ENCODE data around the gene STARD13. TPM values are rescaled to one million over a fixed set of nuclear protein-coding genes. Genes with fewer than 3 reads are reported as not detected.

STARD13 gene
- total RNA-seq, 1 donor = 11.0 TPM

DNA sequence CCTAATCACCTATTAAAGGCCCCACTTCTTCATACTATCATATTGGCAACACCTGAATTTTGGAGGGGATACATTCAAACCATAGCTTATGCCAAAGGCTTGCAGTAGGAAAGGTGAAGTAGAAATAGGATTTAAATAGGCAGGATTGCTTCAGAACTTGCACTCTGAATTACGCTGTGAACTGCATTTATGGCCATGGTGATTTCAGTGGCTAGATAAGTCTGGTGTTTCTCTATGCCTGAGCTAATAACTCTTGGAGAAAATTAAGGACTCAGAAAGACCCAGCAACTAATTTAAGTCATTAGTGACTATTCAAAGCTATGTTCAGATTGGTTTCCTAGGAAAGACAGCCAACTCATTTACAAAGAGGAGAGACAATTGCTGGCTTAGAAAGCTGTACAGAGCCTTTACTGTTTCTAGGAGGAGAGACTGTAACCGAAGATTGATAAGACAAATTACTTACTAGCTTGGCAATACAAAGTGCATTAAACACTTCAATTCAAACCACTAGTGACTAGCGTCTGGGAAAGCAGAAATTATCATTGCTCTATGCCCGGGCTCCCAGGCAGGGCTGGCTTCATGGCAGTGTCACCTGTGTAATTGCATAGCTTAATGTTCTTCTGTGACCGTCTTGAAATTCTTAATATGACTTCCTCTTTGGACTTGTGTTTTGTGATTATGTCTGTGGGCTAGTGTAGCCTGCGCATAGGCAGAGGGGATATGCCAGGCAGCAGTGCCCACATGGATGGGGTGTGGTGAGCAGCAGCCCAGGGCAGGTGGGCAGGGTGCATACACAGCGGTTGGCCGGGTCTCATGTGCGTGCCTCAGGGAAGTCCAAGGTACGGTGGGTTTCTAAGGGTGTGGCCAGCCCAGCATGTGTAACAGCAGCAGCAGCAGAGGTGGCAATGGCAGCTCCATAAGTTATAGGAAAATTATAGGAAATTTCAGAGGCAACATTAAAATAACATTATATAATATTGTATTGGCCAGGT lies 209.3 kb downstream of the STARD13 start:
- H3K4me3 ChIP-seq (ENCODE audit: low read depth, low read length) = no peak overlapping the region
- no peak for DNase-seq (ENCODE audit: low read depth)
- TF ChIP-seq, protein P1, sequence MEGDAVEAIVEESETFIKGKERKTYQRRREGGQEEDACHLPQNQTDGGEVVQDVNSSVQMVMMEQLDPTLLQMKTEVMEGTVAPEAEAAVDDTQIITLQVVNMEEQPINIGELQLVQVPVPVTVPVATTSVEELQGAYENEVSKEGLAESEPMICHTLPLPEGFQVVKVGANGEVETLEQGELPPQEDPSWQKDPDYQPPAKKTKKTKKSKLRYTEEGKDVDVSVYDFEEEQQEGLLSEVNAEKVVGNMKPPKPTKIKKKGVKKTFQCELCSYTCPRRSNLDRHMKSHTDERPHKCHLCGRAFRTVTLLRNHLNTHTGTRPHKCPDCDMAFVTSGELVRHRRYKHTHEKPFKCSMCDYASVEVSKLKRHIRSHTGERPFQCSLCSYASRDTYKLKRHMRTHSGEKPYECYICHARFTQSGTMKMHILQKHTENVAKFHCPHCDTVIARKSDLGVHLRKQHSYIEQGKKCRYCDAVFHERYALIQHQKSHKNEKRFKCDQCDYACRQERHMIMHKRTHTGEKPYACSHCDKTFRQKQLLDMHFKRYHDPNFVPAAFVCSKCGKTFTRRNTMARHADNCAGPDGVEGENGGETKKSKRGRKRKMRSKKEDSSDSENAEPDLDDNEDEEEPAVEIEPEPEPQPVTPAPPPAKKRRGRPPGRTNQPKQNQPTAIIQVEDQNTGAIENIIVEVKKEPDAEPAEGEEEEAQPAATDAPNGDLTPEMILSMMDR (IDR thresholded peaks at IDR 0.05; ENCODE audit: insufficient read depth, low read length) = no peak

DNA sequence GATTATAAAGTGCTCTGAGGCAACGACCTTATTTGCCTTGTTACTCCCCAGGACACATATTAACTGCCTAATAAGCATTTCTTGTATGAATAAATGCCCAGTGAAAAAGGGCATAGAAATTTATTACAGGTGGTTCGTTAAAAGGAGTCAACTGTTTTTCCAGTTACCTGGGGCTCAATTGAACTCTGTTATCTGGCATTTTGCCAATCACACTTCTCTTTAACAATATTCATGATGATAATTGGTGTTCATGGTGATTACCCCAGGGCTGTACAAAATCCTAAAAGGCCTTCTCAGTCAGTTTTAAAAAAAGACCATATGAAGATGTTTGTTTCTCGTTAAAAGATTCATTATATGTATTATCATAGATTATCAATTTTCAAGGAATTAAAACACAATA lies 212.2 kb downstream of the STARD13 start:
- TF ChIP-seq, protein P1 (IDR thresholded peaks at IDR 0.05; ENCODE audit: insufficient read depth, low read length) = no peak
- no peak for DNase-seq (ENCODE audit: low read depth)
- H3K4me3 ChIP-seq (ENCODE audit: low read depth, low read length) = no peak overlapping the region

DNA sequence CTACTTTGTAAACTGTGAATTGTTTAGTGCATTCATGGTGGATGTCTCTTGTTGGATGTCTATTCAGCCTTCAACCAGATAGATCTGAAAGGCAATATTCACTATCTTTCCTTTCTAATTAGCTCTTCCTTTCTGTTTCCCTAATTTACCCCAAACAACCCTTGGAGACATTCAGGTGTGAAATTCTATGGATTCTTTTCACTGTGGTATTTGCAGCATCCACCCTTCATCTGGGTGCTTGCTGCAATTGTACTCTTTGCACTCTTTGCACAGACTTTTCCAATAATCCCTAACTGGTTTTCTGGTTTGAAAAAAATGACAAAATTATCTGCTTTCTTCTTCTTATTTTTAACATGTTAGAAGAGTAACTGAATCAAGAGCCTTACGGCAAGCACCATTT lies 212.8 kb downstream of the STARD13 start:
- TF ChIP-seq, protein P1 (IDR thresholded peaks at IDR 0.05; ENCODE audit: insufficient read depth, low read length) = no peak
- H3K4me3 ChIP-seq (ENCODE audit: low read depth, low read length) = no peak overlapping the region
- DNase-seq (ENCODE audit: low read depth) = no peak

DNA sequence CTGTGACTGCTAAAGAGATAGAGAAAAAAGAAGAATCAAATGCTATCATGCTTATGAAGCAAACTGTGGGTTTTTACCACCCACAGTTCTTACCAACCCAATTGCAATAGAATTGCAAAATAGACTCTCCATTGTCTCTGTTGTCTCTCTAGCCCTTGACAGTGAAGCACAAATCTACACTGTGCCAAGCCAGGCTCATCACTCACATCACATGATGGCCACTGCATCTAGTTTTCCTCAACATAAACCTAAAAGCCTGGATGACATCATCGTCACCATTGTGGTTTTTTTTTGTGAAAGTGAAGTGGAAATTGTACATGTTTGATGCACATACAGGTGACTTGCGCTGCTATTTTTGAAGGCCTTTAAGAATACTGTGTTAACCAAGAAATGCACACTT lies 213.3 kb downstream of the STARD13 start:
- TF ChIP-seq, protein P1 (IDR thresholded peaks at IDR 0.05; ENCODE audit: insufficient read depth, low read length) = no peak
- no peak overlapping the region for H3K4me3 ChIP-seq (ENCODE audit: low read depth, low read length)
- DNase-seq (ENCODE audit: low read depth) = peak; percentile 20

DNA sequence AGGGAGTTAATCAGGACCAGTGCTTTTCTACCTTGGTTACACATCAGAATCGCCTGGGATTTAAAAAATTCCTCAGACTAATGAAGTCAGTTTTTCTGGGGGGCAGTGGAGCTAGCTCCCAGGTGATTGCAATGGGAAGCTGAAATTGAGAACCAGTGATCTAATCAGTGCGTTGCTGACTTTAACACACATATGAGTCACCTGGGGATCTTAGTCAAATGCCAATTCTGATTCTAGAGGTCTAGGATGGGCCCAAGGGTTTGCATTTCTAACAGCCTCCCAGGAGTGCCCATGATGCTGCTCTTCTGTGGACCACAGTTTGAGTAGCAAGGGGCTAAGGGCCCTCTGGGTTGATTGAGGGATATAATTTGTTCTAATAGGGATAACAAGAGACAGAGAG lies 214.8 kb downstream of the STARD13 start:
- no peak for DNase-seq (ENCODE audit: low read depth)
- TF ChIP-seq, protein P1 (IDR thresholded peaks at IDR 0.05; ENCODE audit: insufficient read depth, low read length) = no peak
- no peak overlapping the region for H3K4me3 ChIP-seq (ENCODE audit: low read depth, low read length)

DNA sequence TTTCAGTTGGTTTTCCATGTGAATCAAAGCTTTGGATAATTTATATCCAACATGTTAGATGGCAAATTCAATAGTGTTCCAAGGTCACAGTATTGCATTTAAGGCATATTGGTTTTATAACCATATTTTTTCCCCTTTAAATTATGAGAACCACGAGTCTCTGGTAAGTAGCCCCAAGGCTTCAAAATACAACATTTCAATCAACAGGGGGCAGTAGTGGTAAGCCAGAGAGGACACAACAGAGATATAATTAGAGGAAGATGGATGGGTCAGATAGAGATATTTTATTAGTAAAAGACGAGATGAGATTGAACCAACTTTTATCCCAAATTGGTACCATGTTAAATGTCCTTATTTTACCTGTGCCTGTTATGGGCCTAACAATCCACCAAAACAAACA lies 216.2 kb downstream of the STARD13 start:
- DNase-seq (ENCODE audit: low read depth) = no peak
- no peak overlapping the region for H3K4me3 ChIP-seq (ENCODE audit: low read depth, low read length)
- TF ChIP-seq, protein P1 (IDR thresholded peaks at IDR 0.05; ENCODE audit: insufficient read depth, low read length) = no peak

Measured in fibroblast of the aortic adventitia (primary cell).